Astrocyte of the cerebellum (primary cell): ENCODE data around the gene ARAP1.
A peak's percentile ranks its signal among the peaks of the same experiment; 100 is the strongest.

ENCODE experiments used
- DNase-seq: peaks from one replicate; pipeline ENCODE4 v3.0.0-alpha.2; 2011; ENCODE audit warnings: low read depth
- H3K4me3 ChIP-seq: 2 replicates; pipeline ENCODE4 v1.5.1; 2011; ENCODE audit warnings: mild to moderate bottlenecking, low read depth, low read length, moderate library complexity
- CTCF ChIP-seq: IDR thresholded peaks from 2 replicates; pipeline ENCODE4 v1.5.1; 2012; ENCODE audit warnings: low read length, low read depth, moderate library complexity, mild to moderate bottlenecking; ENCODE audit errors: missing control alignments
- in situ Hi-C: cut with HindIII; loops from 2 replicates; pipeline ENCODE4 v1.10.0; 2017; ENCODE audit warnings: low sequenced_read_pairs

The ARAP1 gene

GRCh38 chr11:72754149-72754543, 1.9 kb upstream of the ARAP1 start:
- in situ Hi-C loops = loop anchor here (5.0 kb wide), 2 partner anchors 58 to 62 kb away; partner anchors contain the start of gene ATG16L2
- H3K4me3 ChIP-seq = no peak overlapping the region
- DNase-seq = no peak
- no peak for TF ChIP-seq CTCF

- H3K4me3 ChIP-seq = no peak overlapping the region
- DNase-seq = no peak
- no peak for TF ChIP-seq CTCF
- in situ Hi-C loops = loop anchor here (5.0 kb wide), 2 partner anchors 59 to 61 kb away; partner anchors contain the start of gene ATG16L2
Observed at GRCh38 chr11:72753341-72754148, 1.3 kb upstream of the ARAP1 start.

- peak overlapping the region; percentile 61 for H3K4me3 ChIP-seq
- in situ Hi-C loops = loop anchor here (5.0 kb wide), 2 partner anchors 59 to 61 kb away; partner anchors contain the start of gene ATG16L2
- no peak for DNase-seq
- TF ChIP-seq CTCF = no peak
Observed at GRCh38 chr11:72751116-72752087, 806 bp downstream of the ARAP1 start.

- H3K4me3 ChIP-seq = no peak overlapping the region
- DNase-seq = no peak
- no peak for TF ChIP-seq CTCF
- in situ Hi-C loops = loop anchor here (5.0 kb wide), 2 partner anchors 58 to 62 kb away; partner anchors contain the start of gene ATG16L2
Observed at GRCh38 chr11:72750556-72751115, 1.6 kb downstream of the ARAP1 start.

- in situ Hi-C loops = loop anchor here (5.0 kb wide), 2 partner anchors 58 to 62 kb away; partner anchors contain the start of gene ATG16L2
Observed at GRCh38 chr11:72750086-72750485, 2.1 kb downstream of the ARAP1 start.

More at GRCh38 chr11:72750086-72750485, 2.1 kb downstream of the ARAP1 start:
- no peak for DNase-seq
- no peak overlapping the region for H3K4me3 ChIP-seq
- no peak for TF ChIP-seq CTCF
